ENCODE results near the gene UST. TPM values are rescaled to one million over a fixed set of nuclear protein-coding genes. Genes with fewer than 3 reads are reported as not detected.

Gene UST
- total RNA-seq, 4 donors from 2014 or later, result 4.8 to 9.0 (median 7.8) TPM

DNA sequence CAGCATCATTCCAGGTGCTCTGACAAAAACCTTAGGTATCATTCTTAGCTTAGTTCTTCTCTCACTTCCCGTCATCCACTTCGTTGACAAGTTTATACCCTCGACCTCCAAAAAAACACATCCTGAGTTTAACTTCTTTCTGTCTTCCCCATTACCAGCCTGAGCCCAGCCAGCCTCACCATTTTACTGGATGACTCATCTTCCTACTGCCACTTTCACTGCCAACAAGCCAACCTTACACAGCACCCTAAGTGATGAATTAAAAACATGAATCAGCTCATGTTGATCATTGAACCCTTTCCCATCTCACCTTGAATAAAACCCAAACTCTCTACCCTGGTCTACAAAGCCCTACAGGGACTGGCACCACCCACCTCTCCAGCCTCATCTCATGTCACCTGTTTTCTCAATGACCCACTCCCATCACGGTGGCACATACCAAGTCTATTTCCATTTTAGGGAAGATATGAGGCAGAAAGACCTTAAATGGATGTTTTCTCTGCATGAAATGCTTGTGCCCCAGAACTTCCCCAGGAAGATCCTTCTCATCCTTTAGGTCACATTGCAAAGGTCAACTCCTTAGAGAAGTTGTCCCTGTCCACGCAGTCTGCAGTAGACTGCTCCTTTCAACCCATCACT, 9.9 kb upstream of the UST start:
- Histone ChIP-seq H3K36me3 (no peaks in the 10 kb centered on the region), H3K4me3 (no peak overlapping the region), H3K9me3 (no peaks in the 10 kb centered on the region), H3K4me1 (no peaks in the 10 kb centered on the region), H3K27me3 (no peaks in the 10 kb centered on the region), H3K27ac (no peak overlapping the region)
- no peak for DNase-seq
- TF ChIP-seq EP300 (IDR thresholded peaks at IDR 0.05; ENCODE audit: low read depth) (no peak), POLR2AphosphoS5 (IDR thresholded peaks at IDR 0.05) (no peak), POLR2A (IDR thresholded peaks at IDR 0.05) (no peak)
- TF ChIP-seq, protein P1, sequence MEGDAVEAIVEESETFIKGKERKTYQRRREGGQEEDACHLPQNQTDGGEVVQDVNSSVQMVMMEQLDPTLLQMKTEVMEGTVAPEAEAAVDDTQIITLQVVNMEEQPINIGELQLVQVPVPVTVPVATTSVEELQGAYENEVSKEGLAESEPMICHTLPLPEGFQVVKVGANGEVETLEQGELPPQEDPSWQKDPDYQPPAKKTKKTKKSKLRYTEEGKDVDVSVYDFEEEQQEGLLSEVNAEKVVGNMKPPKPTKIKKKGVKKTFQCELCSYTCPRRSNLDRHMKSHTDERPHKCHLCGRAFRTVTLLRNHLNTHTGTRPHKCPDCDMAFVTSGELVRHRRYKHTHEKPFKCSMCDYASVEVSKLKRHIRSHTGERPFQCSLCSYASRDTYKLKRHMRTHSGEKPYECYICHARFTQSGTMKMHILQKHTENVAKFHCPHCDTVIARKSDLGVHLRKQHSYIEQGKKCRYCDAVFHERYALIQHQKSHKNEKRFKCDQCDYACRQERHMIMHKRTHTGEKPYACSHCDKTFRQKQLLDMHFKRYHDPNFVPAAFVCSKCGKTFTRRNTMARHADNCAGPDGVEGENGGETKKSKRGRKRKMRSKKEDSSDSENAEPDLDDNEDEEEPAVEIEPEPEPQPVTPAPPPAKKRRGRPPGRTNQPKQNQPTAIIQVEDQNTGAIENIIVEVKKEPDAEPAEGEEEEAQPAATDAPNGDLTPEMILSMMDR (IDR thresholded peaks at IDR 0.05), result no peak
- intact Hi-C loops (cut with DNase I; ENCODE audit: low total_unique reads) (no loop called here), in situ Hi-C loops (cut with MboI; ENCODE audit: low pct_ligation_motif_present in 1 of 4, low pct_unique_long_range_greater_than_20kb in 1 of 4, low sequenced_read_pairs in 3 of 4) (no loop called here)
- WGBS, 2 donors (ENCODE audit: low coverage in 1 of 2), result 74 to 79% methylated on average over 3 to 5 of the region's 5 CpGs

DNA sequence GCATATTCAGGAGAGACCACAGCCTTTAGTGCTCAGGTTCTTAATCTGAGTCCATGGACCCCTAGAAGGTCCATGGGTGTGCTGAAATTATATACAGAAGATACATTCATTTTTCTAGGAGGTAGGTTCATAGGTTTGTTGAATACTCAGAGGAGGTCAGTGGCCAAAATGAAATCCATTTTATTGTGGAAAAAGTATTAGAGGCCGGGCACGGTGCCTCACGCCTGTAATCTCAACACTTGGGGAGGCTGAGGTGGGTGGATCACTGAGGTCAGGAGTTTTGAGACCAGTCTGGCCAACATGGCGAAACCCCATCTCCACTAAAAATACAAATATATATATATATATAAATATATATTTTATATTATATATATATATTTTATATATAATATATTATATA, 9.0 kb upstream of the UST start:
- in situ Hi-C loops (cut with MboI; ENCODE audit: low pct_ligation_motif_present in 1 of 4, low pct_unique_long_range_greater_than_20kb in 1 of 4, low sequenced_read_pairs in 3 of 4), result no loop called here
- no peak for DNase-seq
- Histone ChIP-seq H3K27me3 (no peaks in the 10 kb centered on the region), H3K36me3 (no peaks in the 10 kb centered on the region), H3K4me1 (no peaks in the 10 kb centered on the region), H3K9me3 (no peaks in the 10 kb centered on the region), H3K4me3 (no peak overlapping the region), H3K27ac (no peak overlapping the region)
- WGBS, 2 donors (ENCODE audit: low coverage in 1 of 2), result 96 to 98% methylated on average over 4 of the region's 4 CpGs
- intact Hi-C loops (cut with DNase I; ENCODE audit: low total_unique reads), result no loop called here
- no peak for TF ChIP-seq POLR2AphosphoS5 (IDR thresholded peaks at IDR 0.05)
- TF ChIP-seq, protein P1 (IDR thresholded peaks at IDR 0.05), result no peak
- TF ChIP-seq EP300 (IDR thresholded peaks at IDR 0.05; ENCODE audit: low read depth), result no peak
- TF ChIP-seq POLR2A (IDR thresholded peaks at IDR 0.05), result no peak

DNA sequence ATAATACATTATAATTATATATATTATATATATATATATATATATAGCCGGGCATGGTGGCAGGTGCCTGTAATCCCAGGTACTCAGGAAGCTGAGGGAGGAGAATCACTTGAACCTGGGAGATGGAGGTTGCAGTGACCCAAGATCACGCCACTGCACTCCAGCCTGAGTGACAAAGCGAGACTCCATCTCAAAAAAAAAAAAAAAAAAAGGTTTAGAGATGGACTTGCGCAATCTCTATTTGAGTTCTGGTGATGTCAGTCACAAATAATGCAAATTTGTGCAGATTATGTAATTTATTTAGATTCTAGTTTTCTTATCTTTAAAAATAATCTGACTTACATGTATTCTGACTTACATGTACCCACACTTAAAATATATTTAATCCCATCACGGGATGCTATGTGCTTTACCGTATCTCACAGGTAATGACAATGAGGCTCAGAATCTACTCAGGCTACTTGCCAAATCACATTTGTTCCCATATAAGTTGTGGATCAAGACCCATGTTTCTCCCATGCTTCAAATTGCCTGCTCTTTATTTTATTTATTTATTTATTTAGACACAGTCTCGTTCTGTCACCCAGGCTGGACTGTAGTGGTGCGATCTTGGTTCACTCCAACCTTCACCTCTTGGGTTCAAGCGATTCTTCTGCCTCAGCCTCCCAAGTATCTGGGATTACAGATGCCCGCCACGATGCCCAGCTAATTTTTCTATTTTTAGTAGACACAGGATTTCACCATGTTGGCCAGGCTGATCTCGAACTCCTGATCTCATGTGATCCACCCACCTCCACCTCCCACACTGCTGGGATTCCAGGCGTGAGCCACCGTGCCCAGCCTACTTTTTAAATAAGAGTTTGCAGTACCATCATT, 7.6 kb upstream of the UST start:
- no peak overlapping the region for H3K27ac ChIP-seq
- H3K4me3 ChIP-seq, result no peak overlapping the region
- H3K36me3 ChIP-seq, result no peaks in the 10 kb centered on the region
- TF ChIP-seq POLR2A (IDR thresholded peaks at IDR 0.05) (no peak), EP300 (IDR thresholded peaks at IDR 0.05; ENCODE audit: low read depth) (no peak), POLR2AphosphoS5 (IDR thresholded peaks at IDR 0.05) (no peak)
- TF ChIP-seq, protein P1 (IDR thresholded peaks at IDR 0.05), result no peak
- intact Hi-C loops (cut with DNase I; ENCODE audit: low total_unique reads) (no loop called here), in situ Hi-C loops (cut with MboI; ENCODE audit: low pct_ligation_motif_present in 1 of 4, low pct_unique_long_range_greater_than_20kb in 1 of 4, low sequenced_read_pairs in 3 of 4) (no loop called here)
- no peak for DNase-seq
- no peaks in the 10 kb centered on the region for H3K27me3 ChIP-seq
- no peaks in the 10 kb centered on the region for H3K4me1 ChIP-seq
- no peaks in the 10 kb centered on the region for H3K9me3 ChIP-seq
- 91 to 95% methylated on average over 11 to 14 of the region's 14 CpGs for WGBS, 2 donors (ENCODE audit: low coverage in 1 of 2)

DNA sequence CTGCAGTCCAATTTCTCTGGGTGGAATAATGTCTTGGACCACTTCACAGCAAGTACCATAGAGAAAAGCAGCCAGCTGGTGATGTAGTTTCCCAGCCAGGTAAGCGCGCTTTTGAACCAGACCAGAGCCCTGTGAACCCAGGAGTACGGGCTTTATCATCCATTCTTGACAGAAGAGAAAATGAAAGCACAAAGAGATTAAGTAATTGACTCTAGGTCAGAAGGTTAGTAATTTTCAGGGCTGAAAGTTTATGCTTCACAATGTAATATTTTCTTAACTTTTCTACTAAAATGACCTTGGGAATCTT, 7.1 kb upstream of the UST start:
- DNase-seq, result no peak
- no peaks in the 10 kb centered on the region for H3K4me1 ChIP-seq
- H3K36me3 ChIP-seq, result no peaks in the 10 kb centered on the region
- TF ChIP-seq EP300 (IDR thresholded peaks at IDR 0.05; ENCODE audit: low read depth), result no peak
- TF ChIP-seq POLR2AphosphoS5 (IDR thresholded peaks at IDR 0.05), result no peak
- TF ChIP-seq POLR2A (IDR thresholded peaks at IDR 0.05), result no peak
- TF ChIP-seq, protein P1 (IDR thresholded peaks at IDR 0.05), result no peak
- intact Hi-C loops (cut with DNase I; ENCODE audit: low total_unique reads) (loop anchor here (10.0 kb wide), 1 partner anchor 165 kb away; no protein-coding TSS in a partner anchor), in situ Hi-C loops (cut with MboI; ENCODE audit: low pct_ligation_motif_present in 1 of 4, low pct_unique_long_range_greater_than_20kb in 1 of 4, low sequenced_read_pairs in 3 of 4) (loop anchor here in 2 of 4 donors (10.0 kb wide), 2 partner anchors 205 to 215 kb away; no protein-coding TSS in a partner anchor)
- H3K9me3 ChIP-seq, result no peaks in the 10 kb centered on the region
- no peak overlapping the region for H3K27ac ChIP-seq
- no peaks in the 10 kb centered on the region for H3K27me3 ChIP-seq
- H3K4me3 ChIP-seq, result no peak overlapping the region
- WGBS, 2 donors (ENCODE audit: low coverage in 1 of 2), result 74% methylated on average over 3 of the region's 3 CpGs; no CpG with 5 or more reads in 1 of the 2 donors
